Ishikawa (cell line): Measurements from ENCODE around the gene RBMS1.

Experiments
- CEBPB ChIP-seq: IDR thresholded peaks from 2 replicates; pipeline ENCODE4 v1.6.1; 2012
- CREB1 ChIP-seq: IDR thresholded peaks from 2 replicates; pipeline ENCODE4 v1.6.1; 2012; ENCODE audit warnings: low read depth
- EGR1 ChIP-seq: IDR thresholded peaks from 2 replicates; pipeline ENCODE4 v1.6.1; 2012
- EP300 ChIP-seq: IDR thresholded peaks from 2 replicates; pipeline ENCODE4 v1.6.1; 2012; ENCODE audit warnings: borderline replicate concordance
- FOXM1 ChIP-seq: IDR thresholded peaks from 2 replicates; pipeline ENCODE4 v1.6.1; 2012; ENCODE audit warnings: low read depth, borderline replicate concordance
- NFIC ChIP-seq: IDR thresholded peaks from 2 replicates; pipeline ENCODE4 v1.6.1; 2012
- RAD21 ChIP-seq: IDR thresholded peaks from 2 replicates; pipeline ENCODE4 v1.6.1; 2012; ENCODE audit warnings: low read depth
- TAF1 ChIP-seq: IDR thresholded peaks from 2 replicates; pipeline ENCODE4 v1.6.1; 2012; ENCODE audit warnings: low read depth, mild to moderate bottlenecking
- TCF12 ChIP-seq: IDR thresholded peaks from 2 replicates; pipeline ENCODE4 v1.6.1; 2012; ENCODE audit warnings: low read depth
- TEAD4 ChIP-seq: IDR thresholded peaks from 2 replicates; pipeline ENCODE4 v1.6.1; 2012
- YY1 ChIP-seq: IDR thresholded peaks from 2 replicates; pipeline ENCODE4 v1.6.1; 2012; ENCODE audit warnings: low read depth
- ZBTB7A ChIP-seq: IDR thresholded peaks from 2 replicates; pipeline ENCODE4 v1.6.1; 2012; ENCODE audit warnings: low read depth
- TF ChIP-seq, protein P1 (sequence below): IDR thresholded peaks from 2 replicates; pipeline ENCODE4 v1.6.1; 2012
- TF ChIP-seq, protein P2 (sequence below): IDR thresholded peaks from 2 replicates; pipeline ENCODE4 v1.6.1; 2012
- TF ChIP-seq, protein P3 (sequence below): IDR thresholded peaks from 2 replicates; pipeline ENCODE4 v1.6.1; 2012; ENCODE audit warnings: low read depth, mild to moderate bottlenecking

The RBMS1 gene

DNA sequence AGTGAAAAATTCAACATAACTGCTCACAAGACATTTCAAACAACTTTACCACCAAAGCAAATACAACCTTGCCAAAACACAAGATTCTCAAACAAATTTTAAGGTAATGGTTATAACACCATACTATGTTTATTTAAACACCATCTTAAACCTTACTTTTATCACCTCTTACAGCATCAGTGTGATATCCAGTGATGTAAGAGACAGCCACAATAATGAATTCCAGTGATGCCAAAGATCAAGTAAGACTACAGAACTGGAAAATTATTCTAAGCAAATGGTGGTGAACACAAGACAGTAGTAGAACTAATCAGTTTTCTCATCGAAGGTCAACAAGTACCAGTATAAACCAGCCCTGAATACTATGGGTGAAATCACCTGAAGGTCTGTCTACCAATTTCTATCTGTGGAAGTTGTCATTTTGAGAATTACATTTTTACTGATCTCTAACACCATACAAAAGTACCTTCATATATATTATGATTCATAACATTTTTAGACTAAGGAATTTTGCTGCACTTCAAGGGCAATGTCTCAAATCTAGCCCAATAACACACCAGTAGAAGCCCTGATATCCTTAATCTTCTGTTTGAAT is 146.2 kb downstream of the RBMS1 start:
- TF ChIP-seq EP300 (no peak), ZBTB7A (no peak), TCF12 (no peak), CREB1 (no peak), EGR1 (no peak), TAF1 (no peak), YY1 (no peak), CEBPB (no peak), RAD21 (no peak)
- TF ChIP-seq, protein P1, sequence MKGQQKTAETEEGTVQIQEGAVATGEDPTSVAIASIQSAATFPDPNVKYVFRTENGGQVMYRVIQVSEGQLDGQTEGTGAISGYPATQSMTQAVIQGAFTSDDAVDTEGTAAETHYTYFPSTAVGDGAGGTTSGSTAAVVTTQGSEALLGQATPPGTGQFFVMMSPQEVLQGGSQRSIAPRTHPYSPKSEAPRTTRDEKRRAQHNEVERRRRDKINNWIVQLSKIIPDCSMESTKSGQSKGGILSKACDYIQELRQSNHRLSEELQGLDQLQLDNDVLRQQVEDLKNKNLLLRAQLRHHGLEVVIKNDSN = no peak
- TF ChIP-seq, protein P2, sequence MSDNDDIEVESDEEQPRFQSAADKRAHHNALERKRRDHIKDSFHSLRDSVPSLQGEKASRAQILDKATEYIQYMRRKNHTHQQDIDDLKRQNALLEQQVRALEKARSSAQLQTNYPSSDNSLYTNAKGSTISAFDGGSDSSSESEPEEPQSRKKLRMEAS = no peak
- TF ChIP-seq, protein P3, sequence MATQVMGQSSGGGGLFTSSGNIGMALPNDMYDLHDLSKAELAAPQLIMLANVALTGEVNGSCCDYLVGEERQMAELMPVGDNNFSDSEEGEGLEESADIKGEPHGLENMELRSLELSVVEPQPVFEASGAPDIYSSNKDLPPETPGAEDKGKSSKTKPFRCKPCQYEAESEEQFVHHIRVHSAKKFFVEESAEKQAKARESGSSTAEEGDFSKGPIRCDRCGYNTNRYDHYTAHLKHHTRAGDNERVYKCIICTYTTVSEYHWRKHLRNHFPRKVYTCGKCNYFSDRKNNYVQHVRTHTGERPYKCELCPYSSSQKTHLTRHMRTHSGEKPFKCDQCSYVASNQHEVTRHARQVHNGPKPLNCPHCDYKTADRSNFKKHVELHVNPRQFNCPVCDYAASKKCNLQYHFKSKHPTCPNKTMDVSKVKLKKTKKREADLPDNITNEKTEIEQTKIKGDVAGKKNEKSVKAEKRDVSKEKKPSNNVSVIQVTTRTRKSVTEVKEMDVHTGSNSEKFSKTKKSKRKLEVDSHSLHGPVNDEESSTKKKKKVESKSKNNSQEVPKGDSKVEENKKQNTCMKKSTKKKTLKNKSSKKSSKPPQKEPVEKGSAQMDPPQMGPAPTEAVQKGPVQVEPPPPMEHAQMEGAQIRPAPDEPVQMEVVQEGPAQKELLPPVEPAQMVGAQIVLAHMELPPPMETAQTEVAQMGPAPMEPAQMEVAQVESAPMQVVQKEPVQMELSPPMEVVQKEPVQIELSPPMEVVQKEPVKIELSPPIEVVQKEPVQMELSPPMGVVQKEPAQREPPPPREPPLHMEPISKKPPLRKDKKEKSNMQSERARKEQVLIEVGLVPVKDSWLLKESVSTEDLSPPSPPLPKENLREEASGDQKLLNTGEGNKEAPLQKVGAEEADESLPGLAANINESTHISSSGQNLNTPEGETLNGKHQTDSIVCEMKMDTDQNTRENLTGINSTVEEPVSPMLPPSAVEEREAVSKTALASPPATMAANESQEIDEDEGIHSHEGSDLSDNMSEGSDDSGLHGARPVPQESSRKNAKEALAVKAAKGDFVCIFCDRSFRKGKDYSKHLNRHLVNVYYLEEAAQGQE = no peak

DNA sequence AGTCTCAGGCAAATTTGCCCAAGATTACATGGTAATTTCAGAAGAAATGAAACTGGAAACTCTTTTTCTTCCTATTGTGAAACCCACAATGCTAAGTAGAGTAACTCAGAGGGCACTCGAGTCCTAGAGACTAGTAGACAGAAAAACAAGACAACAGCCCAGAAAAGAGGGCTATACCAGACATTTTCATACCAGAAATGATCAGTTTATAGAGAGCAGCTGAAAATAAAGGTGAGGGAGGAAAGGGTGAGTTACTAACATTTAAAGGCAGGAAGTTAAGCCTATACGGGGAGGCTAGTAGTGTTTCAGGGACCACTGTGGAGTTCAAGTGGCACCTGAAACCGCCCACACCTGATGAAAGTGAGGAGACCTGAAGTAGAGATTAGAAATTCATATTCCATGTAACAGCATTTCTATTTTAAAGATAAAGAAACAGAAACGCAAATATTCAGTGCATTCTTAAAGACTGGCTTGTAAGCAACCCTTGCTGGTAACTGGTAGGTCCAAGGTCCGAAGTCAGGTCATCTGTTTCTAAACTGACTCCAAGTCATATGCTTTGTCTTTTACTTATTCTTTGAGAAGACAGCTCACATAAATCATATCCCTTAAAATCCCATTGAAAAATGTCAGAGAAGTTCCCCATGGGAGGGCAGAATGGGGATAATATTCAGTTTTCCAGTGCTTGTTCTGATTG is 148.4 kb downstream of the RBMS1 start:
- TF ChIP-seq EP300 = no peak
- no peak for TF ChIP-seq RAD21
- TF ChIP-seq, protein P2 = no peak
- no peak for TF ChIP-seq TEAD4
- no peak for TF ChIP-seq FOXM1

DNA sequence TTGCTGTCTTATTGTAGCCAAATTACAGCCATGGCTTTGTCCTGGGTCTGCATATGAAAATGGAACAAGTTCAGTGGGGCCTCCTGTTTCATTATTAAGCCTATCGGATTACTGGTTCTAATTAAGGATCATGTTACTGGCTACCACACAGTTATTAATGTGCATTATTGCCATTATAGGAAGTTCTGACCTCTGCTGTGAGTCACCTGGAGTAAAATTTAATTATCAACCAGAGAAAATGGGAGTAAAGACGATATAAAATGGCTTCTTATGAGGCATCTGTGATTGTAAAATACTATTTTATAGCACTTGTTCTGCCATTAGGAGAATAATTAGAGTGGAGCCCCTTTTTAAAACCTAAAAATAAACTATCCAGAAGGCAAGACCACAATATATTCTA is 150.2 kb downstream of the RBMS1 start:
- TF ChIP-seq FOXM1 (no peak), TEAD4 (no peak), TAF1 (no peak), CREB1 (no peak), EGR1 (no peak), NFIC (no peak), EP300 (no peak), RAD21 (no peak), CEBPB (no peak), YY1 (no peak), ZBTB7A (no peak), TCF12 (no peak)
- TF ChIP-seq, protein P1 = no peak
- TF ChIP-seq, protein P2 = no peak

DNA sequence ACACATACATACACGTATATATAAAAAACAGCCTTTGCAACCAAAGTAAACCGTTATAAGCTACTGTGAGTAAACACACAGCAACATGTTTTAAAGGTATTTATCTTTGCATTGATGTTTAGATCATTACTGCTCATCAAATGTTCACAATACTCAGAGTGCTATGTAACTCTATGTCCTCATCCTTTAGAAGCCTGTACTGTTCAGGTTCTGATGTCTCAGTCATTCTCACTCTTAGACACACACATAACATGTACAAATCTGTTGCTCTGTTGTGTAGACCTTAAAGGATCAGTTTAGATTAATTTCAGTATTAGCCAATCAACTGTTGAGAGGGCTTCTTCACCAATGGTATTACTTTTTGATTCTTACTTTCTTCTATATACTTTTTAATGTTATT is 153.9 kb downstream of the RBMS1 start:
- TF ChIP-seq EGR1 (no peak), TAF1 (no peak), CEBPB (no peak), ZBTB7A (no peak), NFIC (no peak), YY1 (no peak)

DNA sequence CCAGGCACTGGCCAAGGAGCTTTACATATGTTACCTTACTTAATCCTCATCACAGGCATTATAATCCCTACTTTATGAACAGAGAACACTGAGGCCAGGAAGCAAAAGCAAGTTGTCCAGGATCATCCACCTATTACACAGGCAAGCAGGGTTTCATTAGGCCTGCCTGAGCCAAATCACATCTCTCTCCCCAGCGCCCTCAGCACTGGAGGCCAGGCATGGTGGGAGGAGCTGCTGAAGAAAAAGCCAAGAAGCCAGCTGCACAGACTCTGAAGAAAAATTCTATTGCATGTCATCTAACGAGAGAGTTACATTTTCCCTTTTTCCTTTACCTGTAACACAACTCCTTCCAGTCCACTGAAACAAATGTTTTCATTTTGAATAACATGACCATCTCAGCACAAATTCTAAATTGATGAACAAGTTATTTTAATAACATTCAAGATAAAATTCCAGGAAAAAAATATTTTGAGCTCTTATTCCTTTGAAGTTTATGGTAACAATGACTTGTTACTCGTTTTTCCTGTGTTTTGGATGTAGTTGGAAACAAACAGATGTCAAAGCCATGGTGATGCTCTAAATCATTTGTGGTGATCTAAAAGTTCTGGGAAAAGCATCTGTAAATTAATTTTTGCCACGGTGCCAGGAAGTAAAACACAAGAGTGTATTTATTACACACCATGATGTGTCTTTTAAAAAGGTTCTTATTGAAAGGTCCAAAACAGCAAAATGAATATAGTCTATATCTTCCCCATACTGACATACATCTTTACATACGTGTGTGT is 154.5 kb downstream of the RBMS1 start:
- TF ChIP-seq, protein P2 = no peak
- no peak for TF ChIP-seq TEAD4
- TF ChIP-seq, protein P1 = no peak
- TF ChIP-seq TCF12 = no peak
- TF ChIP-seq, protein P3 = no peak
- no peak for TF ChIP-seq EP300
- no peak for TF ChIP-seq CREB1
- TF ChIP-seq CEBPB = no peak
- no peak for TF ChIP-seq YY1
